CD4-positive, alpha-beta T cell treated with Interleukin-4 for 1 hour (primary cell): ENCODE measurements around the gene HOXB2.

Experiments used
- DNase-seq, 2 donors: peaks; one replicate each; pipeline ENCODE4 v3.0.0-alpha.2; 2020 to 2022

The HOXB2 gene

DNA sequence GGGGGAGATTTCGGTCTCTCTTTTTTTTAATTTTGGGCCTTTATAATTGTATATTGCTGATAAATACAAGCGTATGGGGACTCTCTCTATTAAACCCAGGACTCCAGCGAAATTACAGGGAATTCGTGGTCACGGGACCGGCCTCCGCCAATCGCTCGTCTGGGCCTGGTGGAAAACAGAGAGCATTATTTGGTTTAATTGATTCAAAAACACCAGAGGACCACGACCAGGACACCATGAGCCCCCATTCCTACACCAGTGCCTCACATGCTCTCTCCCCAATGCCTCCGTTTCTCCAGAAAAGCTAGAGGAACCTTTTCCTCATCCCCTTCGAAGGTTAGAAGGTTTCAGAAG, at the start of gene HOXB2:
Gene HOXB2, minus strand, starts transcription at position 88 of the 354 bp plus-strand sequence. CDS start 198 bp downstream, outside the sequence.
- DNase-seq, result no peak

- peak; percentile 78 to 83 for DNase-seq
These were observed 49.1 kb upstream of the HOXB2 start for GRCh38 chr17:48593840-48594537.

DNA sequence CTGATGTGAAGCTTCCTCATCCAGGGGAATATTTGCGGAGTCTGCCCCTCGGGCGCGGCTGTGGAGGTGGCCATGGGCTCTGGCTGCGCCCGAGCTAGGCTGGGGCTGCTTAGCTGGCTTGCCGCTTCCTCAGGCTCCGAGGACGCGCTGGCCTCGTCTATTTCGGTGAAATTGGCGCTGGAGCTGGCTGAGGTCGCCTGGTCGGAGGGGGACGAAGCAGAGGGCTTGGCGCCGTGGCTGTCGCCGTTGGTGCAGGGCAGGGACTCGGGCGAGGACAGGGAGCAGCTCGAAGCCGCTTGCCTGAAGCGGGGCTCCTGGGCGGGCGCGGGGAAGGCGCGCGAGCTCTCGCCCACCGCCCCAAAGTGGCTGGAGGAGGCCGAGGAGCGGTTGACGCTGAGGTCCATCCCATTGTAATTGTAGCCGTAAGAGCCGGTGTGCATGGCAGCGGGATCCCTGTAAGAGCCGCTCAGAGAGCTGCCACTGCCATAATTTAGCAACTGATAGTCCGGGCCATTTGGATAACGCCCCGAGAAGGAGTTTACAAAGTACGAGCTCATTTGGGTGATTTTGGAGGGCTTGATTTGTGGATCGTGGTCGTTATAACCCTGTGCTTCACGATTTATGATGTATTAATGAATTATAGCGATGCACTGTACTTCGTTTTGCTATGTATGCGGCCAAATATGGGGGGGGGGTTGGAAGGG, 48.4 kb upstream of the HOXB2 start, which contains the start of gene HOXB5:
Gene HOXB5, minus strand, starts transcription at position 654 of the 704 bp plus-strand sequence. Its CDS starts 97 bp downstream, at position 557.
- no peak for DNase-seq

DNA sequence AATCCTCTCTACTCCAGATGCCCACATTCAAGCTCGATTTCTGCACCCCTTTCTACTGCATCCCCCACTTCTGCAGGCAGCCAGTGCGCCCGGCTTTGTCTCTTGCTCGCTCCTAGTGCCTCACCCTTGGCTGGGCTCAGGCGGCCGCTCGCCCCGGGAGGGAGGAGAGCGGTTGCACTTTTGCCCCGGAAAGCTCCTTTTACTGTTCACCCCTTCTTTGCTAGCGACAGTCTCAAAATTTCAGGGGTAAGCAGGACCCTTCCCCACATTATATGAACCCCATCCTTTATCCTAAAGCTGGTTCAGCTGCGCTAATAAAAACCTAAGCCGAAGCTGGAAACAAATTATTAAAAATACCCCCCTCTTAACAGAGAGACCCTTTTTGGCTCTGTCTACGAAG, 47.7 kb upstream of the HOXB2 start:
- DNase-seq, result no peak

DNA sequence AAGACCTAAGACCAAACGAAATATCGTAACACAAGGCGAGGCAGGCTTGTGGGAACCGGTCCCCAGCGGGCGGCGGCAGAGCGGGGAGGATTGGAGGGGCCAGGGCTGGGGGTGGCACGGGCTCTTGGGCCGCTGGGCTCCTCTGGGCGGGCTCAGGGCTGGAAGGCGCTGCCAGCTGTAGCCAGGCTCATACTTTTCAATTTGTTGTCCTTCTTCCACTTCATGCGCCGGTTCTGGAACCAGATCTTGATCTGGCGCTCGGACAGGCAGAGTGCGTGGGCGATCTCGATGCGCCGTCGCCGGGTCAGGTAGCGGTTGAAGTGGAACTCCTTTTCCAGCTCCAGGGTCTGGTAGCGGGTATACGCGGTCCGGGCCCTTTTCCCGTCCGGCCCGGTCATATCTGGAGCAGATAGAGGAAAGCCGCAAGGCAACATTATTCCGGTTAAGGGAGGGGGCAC, 47.2 kb upstream of the HOXB2 start:
- DNase-seq, result no peak

DNA sequence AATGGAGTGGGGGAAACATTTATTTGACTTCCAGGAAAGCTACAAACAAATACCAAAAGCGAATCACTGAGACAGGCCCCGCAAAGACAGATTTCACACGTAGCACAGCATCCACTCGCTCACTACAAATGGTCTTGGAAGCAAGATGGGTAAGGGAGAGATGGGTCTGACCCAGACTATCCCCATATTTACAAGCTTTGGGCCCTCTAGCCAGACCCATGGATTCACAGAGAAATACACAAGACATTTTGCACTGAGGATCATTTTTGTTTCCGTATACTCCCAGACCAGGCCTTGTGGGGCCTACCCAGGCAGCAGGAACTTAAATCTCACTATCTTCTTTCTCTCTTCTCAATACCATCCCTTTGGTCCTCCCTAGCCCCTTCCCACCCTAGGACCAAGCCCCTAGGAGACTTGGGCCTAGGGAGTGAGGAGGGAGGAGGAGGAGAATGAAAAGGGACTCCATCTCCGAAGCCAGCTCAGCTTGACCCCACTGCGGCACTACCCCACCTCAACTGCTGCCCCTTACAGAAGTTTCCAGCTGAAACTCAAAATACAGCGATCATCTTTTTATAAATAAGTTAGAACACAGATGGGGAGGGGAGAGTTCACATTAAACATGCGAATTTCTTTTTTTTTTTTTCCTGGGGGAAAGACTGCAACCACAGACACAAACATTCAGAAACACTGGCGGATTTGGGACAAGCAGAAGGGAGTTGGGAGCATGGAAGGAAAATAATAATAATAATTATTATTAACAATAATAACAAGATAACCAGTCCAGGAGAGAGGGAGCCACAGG, 46.5 kb upstream of the HOXB2 start:
- no peak for DNase-seq

DNA sequence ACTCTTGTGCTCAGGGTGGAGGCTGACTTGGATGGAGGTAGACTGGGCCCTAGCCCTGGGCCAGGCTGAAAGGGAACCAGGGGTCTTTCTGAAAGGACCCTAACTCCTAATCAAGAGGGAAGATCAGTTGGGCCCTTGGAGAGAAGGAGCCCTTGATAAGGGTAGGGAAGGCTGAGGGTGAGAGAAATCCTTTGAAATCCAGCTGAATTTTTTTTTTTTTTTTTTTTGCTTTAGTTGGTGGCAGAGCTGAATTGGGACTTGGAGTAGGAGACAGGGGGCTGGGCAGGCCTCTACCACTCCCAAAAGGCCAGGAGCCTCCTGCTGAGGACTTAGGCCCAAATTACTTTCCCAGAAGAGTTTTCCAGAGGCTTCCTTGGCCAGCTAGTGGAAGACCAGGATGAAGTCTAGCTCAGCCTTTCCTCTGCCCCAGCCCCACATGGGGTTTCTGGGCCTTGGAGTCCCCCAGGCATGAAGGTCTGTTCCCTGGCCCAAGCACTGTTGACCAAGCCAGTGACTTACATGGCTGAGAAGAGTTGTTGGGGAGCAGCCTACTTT, 45.8 kb upstream of the HOXB2 start:
- DNase-seq, result no peak

GRCh38 chr17:48589831-48590606, 45.1 kb upstream of the HOXB2 start, which contains the start of gene HOXB3:
TSS of gene HOXB3 (minus strand) at chr17:48590241. CDS start at chr17:48552474, 37,767 bp downstream.
- no peak for DNase-seq

DNA sequence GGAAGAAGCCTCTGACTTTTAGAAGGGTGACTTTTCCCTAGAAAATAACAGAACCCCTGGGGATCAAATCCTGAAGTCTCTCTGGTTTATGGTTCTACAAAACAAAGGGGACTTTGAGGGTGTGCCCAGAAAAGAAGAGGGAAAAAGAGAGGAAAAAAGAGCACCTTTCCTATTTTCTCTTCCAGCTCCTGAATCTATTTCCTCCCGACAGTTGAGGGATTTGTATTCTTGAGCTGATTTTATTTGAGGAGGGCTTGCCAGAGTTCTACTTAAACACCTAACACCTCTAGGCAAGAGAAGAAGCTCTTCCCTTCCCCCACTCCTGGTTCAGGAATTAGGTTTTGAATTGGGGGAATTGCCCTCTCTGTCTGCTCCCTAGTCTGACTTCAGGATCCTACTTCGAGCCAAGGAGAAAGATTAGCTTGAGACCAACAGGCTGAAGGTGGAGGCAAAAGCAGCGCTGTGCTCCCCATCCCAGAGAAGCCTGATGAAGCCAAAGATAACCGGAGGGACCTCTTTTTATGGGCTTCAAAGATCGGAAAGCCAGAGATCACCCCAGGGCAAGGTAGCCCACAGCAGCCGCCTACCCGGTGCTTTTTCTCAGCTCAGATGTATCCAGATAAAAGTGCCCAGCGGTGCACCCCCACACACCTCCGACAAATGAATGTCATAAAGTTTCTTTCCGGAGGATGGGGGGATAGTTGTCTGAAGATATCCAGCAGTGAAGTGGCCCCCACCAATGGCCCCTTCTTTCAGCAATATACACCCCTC, 44.3 kb upstream of the HOXB2 start:
- DNase-seq, result no peak

DNA sequence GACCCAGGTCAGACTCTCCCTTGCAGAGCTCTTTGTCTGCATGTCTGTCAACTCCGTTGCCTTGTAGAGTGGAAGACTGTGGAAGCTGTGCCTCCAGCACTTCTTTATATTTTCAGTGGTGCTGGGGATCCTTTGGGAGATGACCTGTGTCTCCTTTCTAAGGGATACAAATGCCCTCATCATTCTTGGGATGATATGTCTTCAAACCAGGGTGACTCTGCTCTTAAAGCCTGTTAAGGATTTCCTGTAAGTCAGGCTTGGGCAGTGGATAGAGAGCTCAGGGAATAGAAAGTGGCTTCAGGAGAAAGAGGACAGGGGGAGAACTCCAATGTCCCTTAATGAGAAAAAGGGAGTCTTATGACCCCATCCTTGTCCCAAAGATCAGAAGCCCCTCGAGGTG, 43.6 kb upstream of the HOXB2 start:
- DNase-seq, result no peak

DNA sequence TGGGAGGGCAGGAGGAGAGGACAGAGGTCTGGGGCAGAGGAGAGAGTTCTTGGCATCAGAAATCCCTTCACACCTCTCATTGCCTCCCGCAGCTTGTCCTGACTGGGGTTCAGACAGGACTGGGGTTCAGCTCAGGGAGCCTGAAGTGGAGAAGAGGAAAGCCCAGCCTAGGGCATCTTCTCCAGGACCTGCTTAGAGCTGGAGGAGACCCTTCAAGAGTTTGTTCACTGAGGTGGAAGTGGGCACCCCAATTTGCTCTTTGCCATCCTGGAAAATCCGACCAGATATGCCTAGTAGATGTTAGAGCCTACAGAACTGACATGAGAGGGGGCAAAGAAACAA, 43.1 kb upstream of the HOXB2 start:
- DNase-seq, result no peak

DNA sequence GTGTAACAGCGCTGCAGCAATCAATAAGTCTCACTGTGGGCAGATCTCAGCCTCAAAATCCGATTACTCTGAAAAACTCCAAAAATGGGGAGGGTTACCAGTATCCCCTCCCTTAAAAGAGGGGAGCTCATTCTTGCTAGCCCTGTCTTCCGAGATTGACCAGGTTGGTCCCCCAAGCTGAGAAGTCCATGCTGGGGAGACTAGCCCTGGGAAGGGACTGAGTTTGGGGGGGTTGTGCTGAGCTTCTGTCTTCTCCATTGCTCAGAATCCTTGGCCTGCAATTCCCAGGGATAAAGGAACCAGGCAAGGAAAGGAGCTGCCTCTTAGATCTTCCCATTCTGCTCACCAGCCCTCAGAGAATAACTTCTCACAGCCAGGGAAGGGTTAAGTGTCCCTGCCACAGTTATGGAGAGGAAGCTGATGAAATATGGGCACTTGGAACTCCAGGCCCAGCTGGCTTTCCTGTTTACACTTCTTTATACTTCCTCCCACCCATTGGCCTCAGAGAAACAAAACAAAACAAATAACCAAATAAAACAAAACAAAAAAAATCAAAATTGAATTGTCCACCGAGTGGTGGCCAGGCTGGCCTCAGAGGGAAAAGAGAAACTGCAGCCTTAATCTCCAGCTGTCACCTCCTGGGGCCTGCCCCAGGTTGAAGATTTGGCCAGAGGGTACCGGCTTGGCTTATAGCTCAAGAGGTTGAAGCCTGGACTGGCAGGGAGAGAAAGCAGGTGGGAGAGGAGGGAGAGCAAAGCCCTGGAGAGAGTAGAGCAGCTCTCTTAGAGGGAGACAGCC, 42.6 kb upstream of the HOXB2 start:
- DNase-seq, result no peak

- DNase-seq, result no peak
These were observed 41.7 kb upstream of the HOXB2 start for GRCh38 chr17:48586355-48587258.

GRCh38 chr17:48584223-48584741, 39.4 kb upstream of the HOXB2 start:
- no peak for DNase-seq

- no peak for DNase-seq
These were observed 38.9 kb upstream of the HOXB2 start for GRCh38 chr17:48583708-48584222.

GRCh38 chr17:48582750-48583069, 37.8 kb upstream of the HOXB2 start:
- no peak for DNase-seq

DNA sequence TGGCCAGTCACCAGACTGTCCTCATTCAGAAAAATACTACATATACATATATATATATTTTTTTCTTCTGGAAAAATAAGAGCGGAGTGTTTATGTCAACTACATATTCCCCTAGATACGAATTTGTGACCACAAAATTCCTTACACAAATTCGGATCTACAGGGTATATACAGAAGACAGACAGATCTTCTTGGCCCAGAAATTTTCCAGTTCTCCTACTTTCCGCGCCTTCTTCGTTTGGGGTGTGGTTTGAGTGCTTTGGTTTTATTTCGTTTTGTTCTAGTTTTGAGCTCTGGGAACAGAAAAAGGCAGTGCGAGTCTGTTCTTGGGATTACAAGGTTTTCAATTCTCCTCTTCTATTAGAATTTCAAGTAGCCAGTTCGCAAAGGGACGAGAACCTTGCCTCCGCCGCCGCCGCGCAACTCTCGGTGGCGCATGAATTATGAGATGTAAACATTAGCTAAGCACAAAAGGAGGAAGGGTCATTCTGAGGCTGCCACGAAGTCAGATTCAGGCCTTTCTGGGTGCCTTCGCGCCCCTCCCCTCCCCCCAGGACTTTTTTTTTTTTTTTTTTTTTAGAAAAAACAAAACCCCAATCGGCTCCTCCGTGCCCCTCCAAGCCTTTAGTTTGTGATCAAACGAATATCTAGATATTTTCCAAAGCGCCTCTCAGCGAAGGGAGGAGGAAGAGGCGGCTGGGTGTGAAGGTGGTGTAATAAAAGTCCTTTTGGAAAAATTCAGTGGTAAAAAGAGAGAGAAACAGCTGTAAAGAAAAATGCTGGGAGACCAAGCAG, 35.0 kb upstream of the HOXB2 start:
- no peak for DNase-seq

- no peak for DNase-seq
These were observed 34.5 kb upstream of the HOXB2 start for GRCh38 chr17:48579471-48579759.
